ENCODE results near the gene ZNF502.

DNA sequence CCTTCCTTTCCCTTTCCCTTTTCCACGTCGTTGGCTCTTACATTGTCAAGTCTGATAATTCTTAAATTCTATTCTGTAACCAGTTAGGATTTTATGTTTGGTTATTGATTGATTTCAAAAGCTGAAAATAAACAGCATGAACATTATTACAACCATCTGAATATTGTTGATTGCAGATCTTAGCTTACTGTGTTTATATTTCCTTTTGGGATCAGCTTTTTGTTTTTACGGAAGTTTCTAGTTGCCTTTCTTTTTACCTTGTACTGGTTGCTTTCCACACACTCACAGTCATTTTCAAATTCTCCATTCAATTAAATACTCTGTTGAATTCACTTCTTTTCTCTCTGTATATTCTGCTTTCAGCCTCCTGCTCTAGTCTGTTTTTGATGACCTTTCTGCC, 47.3 kb upstream of the ZNF502 start:
- TF ChIP-seq, protein P1, sequence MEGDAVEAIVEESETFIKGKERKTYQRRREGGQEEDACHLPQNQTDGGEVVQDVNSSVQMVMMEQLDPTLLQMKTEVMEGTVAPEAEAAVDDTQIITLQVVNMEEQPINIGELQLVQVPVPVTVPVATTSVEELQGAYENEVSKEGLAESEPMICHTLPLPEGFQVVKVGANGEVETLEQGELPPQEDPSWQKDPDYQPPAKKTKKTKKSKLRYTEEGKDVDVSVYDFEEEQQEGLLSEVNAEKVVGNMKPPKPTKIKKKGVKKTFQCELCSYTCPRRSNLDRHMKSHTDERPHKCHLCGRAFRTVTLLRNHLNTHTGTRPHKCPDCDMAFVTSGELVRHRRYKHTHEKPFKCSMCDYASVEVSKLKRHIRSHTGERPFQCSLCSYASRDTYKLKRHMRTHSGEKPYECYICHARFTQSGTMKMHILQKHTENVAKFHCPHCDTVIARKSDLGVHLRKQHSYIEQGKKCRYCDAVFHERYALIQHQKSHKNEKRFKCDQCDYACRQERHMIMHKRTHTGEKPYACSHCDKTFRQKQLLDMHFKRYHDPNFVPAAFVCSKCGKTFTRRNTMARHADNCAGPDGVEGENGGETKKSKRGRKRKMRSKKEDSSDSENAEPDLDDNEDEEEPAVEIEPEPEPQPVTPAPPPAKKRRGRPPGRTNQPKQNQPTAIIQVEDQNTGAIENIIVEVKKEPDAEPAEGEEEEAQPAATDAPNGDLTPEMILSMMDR (IDR thresholded peaks at IDR 0.05) = no peak
- TF ChIP-seq POLR2A (IDR thresholded peaks at IDR 0.05) = no peak
